ENCODE results near the gene MOB3A. TPM values are rescaled to one million over a fixed set of nuclear protein-coding genes. Genes with fewer than 3 reads are reported as not detected.

The MOB3A gene
- total and polyA plus RNA-seq, 2 experiments from 2014 or later = 15.7 to 25.1 TPM

DNA sequence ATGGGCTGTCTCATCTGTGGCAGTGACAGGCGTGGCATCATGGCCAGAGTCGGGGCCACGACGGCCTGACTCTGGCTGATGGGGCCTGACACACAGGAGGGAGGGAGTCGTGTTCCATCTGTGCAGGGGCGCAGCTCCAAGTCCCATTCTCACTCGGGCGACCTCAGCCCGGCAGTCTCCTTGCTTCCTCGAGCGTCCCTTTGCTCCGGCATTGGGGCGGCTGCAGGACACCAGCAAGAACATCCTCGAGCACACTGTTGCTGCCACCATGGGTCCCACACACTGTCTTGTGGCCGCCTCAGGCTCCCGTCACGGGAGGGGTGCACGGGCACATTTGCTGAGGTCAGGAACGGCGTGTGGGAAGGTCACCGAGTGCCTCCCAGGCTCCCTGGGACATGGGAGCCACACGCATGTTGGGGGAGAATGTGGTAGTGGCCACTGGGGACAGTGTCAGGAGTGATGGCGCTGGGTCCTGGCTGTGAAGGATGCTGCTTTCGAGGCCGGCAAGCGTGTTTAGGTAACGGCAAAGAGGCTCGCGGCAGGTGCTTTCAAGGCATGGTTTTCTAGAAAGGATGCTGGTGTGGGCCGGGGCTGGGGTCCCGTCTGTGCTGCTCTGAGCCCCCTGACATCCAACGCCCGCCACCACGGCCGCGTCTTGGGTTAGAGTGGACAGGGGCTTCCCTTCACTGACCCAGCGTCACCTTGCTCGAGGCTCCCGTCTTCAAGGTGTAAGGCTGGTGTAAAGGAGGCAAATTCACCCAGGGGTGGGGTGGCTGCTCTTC lies 4.0 kb upstream of the MOB3A start:
- WGBS (ENCODE audit: low lambda C conversion rate, missing lambda C conversion rate) = 95% methylated on average over 39 of the region's 39 CpGs
- Histone ChIP-seq H3K79me2 (peaks cover 12% of the 10 kb centered on the region), H3K27ac (no peak overlapping the region), H2AFZ (no peak overlapping the region), H4K20me1 (ENCODE audit: insufficient read depth, poor library complexity, severe bottlenecking) (peaks cover 18% of the 10 kb centered on the region), H3K4me2 (no peak overlapping the region), H3K36me3 (replicated peaks; ENCODE audit: insufficient read depth, low read depth) (no peaks in the 10 kb centered on the region), H3K27me3 (no peaks in the 10 kb centered on the region), H3K9me2 (replicated peaks; ENCODE audit: insufficient read depth) (no peaks in the 10 kb centered on the region), H3K4me1 (ENCODE audit: insufficient read depth) (peaks cover 9% of the 10 kb centered on the region), H3K9me3 (ENCODE audit: low read depth) (no peaks in the 10 kb centered on the region), H3K4me3 (no peak overlapping the region)
- TF ChIP-seq EZH2phosphoT487 (IDR thresholded peaks at IDR 0.05; ENCODE audit: low read depth, severe bottlenecking, unreplicated experiment) (no peak), EZH2 (IDR thresholded peaks at IDR 0.05; ENCODE audit: borderline replicate concordance) (no peak)
- TF ChIP-seq, protein P1, sequence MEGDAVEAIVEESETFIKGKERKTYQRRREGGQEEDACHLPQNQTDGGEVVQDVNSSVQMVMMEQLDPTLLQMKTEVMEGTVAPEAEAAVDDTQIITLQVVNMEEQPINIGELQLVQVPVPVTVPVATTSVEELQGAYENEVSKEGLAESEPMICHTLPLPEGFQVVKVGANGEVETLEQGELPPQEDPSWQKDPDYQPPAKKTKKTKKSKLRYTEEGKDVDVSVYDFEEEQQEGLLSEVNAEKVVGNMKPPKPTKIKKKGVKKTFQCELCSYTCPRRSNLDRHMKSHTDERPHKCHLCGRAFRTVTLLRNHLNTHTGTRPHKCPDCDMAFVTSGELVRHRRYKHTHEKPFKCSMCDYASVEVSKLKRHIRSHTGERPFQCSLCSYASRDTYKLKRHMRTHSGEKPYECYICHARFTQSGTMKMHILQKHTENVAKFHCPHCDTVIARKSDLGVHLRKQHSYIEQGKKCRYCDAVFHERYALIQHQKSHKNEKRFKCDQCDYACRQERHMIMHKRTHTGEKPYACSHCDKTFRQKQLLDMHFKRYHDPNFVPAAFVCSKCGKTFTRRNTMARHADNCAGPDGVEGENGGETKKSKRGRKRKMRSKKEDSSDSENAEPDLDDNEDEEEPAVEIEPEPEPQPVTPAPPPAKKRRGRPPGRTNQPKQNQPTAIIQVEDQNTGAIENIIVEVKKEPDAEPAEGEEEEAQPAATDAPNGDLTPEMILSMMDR (IDR thresholded peaks at IDR 0.05; ENCODE audit: poor library complexity) = no peak
- no peak for DNase-seq (ENCODE audit: low spot score)

DNA sequence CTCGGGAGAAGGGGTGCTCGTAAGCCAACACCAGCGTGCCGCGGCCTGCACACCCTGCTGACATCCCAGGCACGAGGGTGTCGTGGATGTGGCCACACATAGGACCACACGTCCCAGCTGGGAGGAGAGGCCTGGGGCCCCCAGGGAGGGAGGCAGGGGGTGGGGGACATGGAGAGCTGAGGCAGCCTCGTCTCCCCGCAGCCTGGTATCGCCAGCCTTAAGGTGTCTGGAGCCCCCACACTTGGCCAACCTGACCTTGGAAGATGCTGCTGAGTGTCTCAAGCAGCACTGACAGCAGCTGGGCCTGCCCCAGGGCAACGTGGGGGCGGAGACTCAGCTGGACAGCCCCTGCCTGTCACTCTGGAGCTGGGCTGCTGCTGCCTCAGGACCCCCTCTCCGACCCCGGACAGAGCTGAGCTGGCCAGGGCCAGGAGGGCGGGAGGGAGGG lies 3.0 kb upstream of the MOB3A start:
- WGBS (ENCODE audit: low lambda C conversion rate, missing lambda C conversion rate) = 79% methylated on average over 7 of the region's 16 CpGs
- H3K27me3 ChIP-seq = no peaks in the 10 kb centered on the region
- H3K9me3 ChIP-seq (ENCODE audit: low read depth) = no peaks in the 10 kb centered on the region
- H4K20me1 ChIP-seq (ENCODE audit: insufficient read depth, poor library complexity, severe bottlenecking) = peaks cover 15% of the 10 kb centered on the region
- no peak overlapping the region for H2AFZ ChIP-seq
- H3K4me2 ChIP-seq = no peak overlapping the region
- no peak overlapping the region for H3K27ac ChIP-seq
- TF ChIP-seq EZH2 (IDR thresholded peaks at IDR 0.05; ENCODE audit: borderline replicate concordance) (no peak), EZH2phosphoT487 (IDR thresholded peaks at IDR 0.05; ENCODE audit: low read depth, severe bottlenecking, unreplicated experiment) (no peak)
- H3K36me3 ChIP-seq (replicated peaks; ENCODE audit: insufficient read depth, low read depth) = no peaks in the 10 kb centered on the region
- no peaks in the 10 kb centered on the region for H3K9me2 ChIP-seq (replicated peaks; ENCODE audit: insufficient read depth)
- no peak overlapping the region for H3K4me3 ChIP-seq
- H3K4me1 ChIP-seq (ENCODE audit: insufficient read depth) = peaks cover 20% of the 10 kb centered on the region
- DNase-seq (ENCODE audit: low spot score) = no peak
- H3K79me2 ChIP-seq = peaks cover 18% of the 10 kb centered on the region

- no peaks in the 10 kb centered on the region for H3K36me3 ChIP-seq (replicated peaks; ENCODE audit: insufficient read depth, low read depth)
- no peaks in the 10 kb centered on the region for H3K9me3 ChIP-seq (ENCODE audit: low read depth)
- H3K4me1 ChIP-seq (ENCODE audit: insufficient read depth) = peaks cover 20% of the 10 kb centered on the region
- H3K27me3 ChIP-seq = no peaks in the 10 kb centered on the region
- H2AFZ ChIP-seq = no peak overlapping the region
- 89% methylated on average over 23 of the region's 23 CpGs for WGBS (ENCODE audit: low lambda C conversion rate, missing lambda C conversion rate)
- TF ChIP-seq EZH2 (IDR thresholded peaks at IDR 0.05; ENCODE audit: borderline replicate concordance) (no peak), EZH2phosphoT487 (IDR thresholded peaks at IDR 0.05; ENCODE audit: low read depth, severe bottlenecking, unreplicated experiment) (no peak)
- TF ChIP-seq, protein P1 (IDR thresholded peaks at IDR 0.05; ENCODE audit: poor library complexity) = no peak
- peaks cover 6% of the 10 kb centered on the region for H4K20me1 ChIP-seq (ENCODE audit: insufficient read depth, poor library complexity, severe bottlenecking)
- no peak overlapping the region for H3K4me3 ChIP-seq
- peak overlapping the region; percentile 87 for H3K4me2 ChIP-seq
- H3K9me2 ChIP-seq (replicated peaks; ENCODE audit: insufficient read depth) = no peaks in the 10 kb centered on the region
- peaks cover 24% of the 10 kb centered on the region for H3K79me2 ChIP-seq
- DNase-seq (ENCODE audit: low spot score) = no peak
- H3K27ac ChIP-seq = no peak overlapping the region
Measured at GRCh38 chr19:2097886-2098327, 1.8 kb upstream of the MOB3A start.

DNA sequence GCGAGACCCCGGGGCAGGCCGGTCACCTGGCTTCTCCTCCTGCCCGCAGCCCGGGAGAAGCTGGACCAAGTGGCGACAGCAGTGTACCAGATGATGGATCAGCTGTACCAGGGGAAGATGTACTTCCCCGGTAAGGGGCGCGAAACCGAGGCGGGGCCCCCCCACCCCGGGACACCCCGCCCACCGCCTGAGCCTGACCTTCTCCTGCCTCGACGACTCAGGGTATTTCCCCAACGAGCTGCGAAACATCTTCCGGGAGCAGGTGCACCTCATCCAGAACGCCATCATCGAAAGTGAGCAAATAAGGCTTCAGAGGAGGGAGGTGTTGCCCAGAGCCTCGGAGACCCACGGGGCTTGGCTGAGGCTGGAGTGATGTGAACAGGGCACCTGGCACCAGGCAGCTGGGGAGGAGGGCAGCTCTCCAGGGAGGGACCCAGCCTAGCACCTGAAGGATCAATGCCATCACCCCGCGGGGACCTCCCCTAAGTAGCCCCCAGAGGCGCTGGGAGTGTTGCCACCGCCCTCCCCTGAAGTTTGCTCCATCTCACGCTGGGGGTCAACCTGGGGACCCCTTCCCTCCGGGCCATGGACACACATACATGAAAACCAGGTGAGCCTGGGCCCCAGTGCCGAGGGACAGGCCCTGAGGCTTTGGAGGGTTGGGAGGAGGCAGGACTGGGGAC lies 1.2 kb upstream of the MOB3A start:
- peak overlapping the region; percentile 61 for H3K27ac ChIP-seq
- no peaks in the 10 kb centered on the region for H3K9me3 ChIP-seq (ENCODE audit: low read depth)
- H3K4me2 ChIP-seq = peak overlapping the region; percentile 87
- TF ChIP-seq, protein P1 (IDR thresholded peaks at IDR 0.05; ENCODE audit: poor library complexity) = no peak
- TF ChIP-seq EZH2 (IDR thresholded peaks at IDR 0.05; ENCODE audit: borderline replicate concordance) = no peak
- no peak for TF ChIP-seq EZH2phosphoT487 (IDR thresholded peaks at IDR 0.05; ENCODE audit: low read depth, severe bottlenecking, unreplicated experiment)
- H3K9me2 ChIP-seq (replicated peaks; ENCODE audit: insufficient read depth) = no peaks in the 10 kb centered on the region
- no peak for DNase-seq (ENCODE audit: low spot score)
- H2AFZ ChIP-seq = no peak overlapping the region
- H3K4me1 ChIP-seq (ENCODE audit: insufficient read depth) = peaks cover 20% of the 10 kb centered on the region
- no peaks in the 10 kb centered on the region for H3K27me3 ChIP-seq
- peaks cover under 1% of the 10 kb centered on the region for H4K20me1 ChIP-seq (ENCODE audit: insufficient read depth, poor library complexity, severe bottlenecking)
- H3K79me2 ChIP-seq = peaks cover 28% of the 10 kb centered on the region
- H3K4me3 ChIP-seq = peak overlapping the region; percentile 1
- no peaks in the 10 kb centered on the region for H3K36me3 ChIP-seq (replicated peaks; ENCODE audit: insufficient read depth, low read depth)
- 55% methylated on average over 28 of the region's 30 CpGs for WGBS (ENCODE audit: low lambda C conversion rate, missing lambda C conversion rate)
